ENCODE data around the gene UXS1.

The UXS1 gene

DNA sequence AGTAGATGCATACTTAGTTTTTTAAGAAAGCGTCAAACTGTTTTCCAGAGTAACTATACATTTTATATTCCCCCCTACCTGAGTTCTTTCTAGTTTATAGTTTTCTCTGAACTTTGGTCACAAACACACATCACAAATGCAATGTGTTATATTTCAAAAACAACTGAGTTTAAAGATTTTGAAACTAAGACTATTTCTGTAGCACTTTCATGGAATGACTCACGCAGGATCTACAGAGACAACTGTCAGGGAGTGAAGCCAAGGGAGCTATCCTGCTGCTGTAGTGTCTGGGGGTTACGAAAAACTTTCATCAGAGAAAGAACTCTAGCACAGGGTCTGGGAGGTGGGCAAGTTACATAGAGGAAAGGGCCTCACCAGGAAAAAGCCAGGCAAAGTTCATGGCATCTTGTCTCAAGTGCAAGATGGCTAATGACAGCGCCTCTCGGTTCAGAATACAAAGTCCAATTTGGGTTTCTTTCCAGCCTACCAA lies 66.8 kb downstream of the UXS1 start:
- TF ChIP-seq NFIC (IDR thresholded peaks at IDR 0.05) (no peak), CREB1 (IDR thresholded peaks at IDR 0.05; ENCODE audit: low read depth) (no peak), EGR1 (IDR thresholded peaks at IDR 0.05) (no peak), CEBPB (IDR thresholded peaks at IDR 0.05) (no peak), TAF1 (IDR thresholded peaks at IDR 0.05; ENCODE audit: low read depth) (no peak), FOXM1 (IDR thresholded peaks at IDR 0.05; ENCODE audit: borderline replicate concordance, low read depth) (no peak), TEAD4 (IDR thresholded peaks at IDR 0.05) (no peak), EP300 (IDR thresholded peaks at IDR 0.05; ENCODE audit: borderline replicate concordance) (no peak), MAX (IDR thresholded peaks at IDR 0.05) (no peak), RAD21 (IDR thresholded peaks at IDR 0.05; ENCODE audit: low read depth) (no peak), TCF12 (IDR thresholded peaks at IDR 0.05; ENCODE audit: low read depth) (no peak), ZBTB7A (IDR thresholded peaks at IDR 0.05; ENCODE audit: low read depth) (no peak)
- TF ChIP-seq, protein P1, sequence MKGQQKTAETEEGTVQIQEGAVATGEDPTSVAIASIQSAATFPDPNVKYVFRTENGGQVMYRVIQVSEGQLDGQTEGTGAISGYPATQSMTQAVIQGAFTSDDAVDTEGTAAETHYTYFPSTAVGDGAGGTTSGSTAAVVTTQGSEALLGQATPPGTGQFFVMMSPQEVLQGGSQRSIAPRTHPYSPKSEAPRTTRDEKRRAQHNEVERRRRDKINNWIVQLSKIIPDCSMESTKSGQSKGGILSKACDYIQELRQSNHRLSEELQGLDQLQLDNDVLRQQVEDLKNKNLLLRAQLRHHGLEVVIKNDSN (IDR thresholded peaks at IDR 0.05): no peak
- TF ChIP-seq, protein P2, sequence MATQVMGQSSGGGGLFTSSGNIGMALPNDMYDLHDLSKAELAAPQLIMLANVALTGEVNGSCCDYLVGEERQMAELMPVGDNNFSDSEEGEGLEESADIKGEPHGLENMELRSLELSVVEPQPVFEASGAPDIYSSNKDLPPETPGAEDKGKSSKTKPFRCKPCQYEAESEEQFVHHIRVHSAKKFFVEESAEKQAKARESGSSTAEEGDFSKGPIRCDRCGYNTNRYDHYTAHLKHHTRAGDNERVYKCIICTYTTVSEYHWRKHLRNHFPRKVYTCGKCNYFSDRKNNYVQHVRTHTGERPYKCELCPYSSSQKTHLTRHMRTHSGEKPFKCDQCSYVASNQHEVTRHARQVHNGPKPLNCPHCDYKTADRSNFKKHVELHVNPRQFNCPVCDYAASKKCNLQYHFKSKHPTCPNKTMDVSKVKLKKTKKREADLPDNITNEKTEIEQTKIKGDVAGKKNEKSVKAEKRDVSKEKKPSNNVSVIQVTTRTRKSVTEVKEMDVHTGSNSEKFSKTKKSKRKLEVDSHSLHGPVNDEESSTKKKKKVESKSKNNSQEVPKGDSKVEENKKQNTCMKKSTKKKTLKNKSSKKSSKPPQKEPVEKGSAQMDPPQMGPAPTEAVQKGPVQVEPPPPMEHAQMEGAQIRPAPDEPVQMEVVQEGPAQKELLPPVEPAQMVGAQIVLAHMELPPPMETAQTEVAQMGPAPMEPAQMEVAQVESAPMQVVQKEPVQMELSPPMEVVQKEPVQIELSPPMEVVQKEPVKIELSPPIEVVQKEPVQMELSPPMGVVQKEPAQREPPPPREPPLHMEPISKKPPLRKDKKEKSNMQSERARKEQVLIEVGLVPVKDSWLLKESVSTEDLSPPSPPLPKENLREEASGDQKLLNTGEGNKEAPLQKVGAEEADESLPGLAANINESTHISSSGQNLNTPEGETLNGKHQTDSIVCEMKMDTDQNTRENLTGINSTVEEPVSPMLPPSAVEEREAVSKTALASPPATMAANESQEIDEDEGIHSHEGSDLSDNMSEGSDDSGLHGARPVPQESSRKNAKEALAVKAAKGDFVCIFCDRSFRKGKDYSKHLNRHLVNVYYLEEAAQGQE (IDR thresholded peaks at IDR 0.05; ENCODE audit: low read depth): no peak

- TF ChIP-seq, protein P2 (IDR thresholded peaks at IDR 0.05; ENCODE audit: low read depth): no peak
Observed at GRCh38 chr2:106126705-106127281, 67.3 kb downstream of the UXS1 start.

GRCh38 chr2:106126295-106126694 lies 67.8 kb downstream of the UXS1 start:
- TF ChIP-seq, protein P2 (IDR thresholded peaks at IDR 0.05; ENCODE audit: low read depth): no peak
- TF ChIP-seq TEAD4 (IDR thresholded peaks at IDR 0.05) (no peak), ZBTB7A (IDR thresholded peaks at IDR 0.05; ENCODE audit: low read depth) (no peak), CEBPB (IDR thresholded peaks at IDR 0.05) (no peak), RAD21 (IDR thresholded peaks at IDR 0.05; ENCODE audit: low read depth) (no peak), CREB1 (IDR thresholded peaks at IDR 0.05; ENCODE audit: low read depth) (no peak), YY1 (IDR thresholded peaks at IDR 0.05; ENCODE audit: low read depth) (no peak), TAF1 (IDR thresholded peaks at IDR 0.05; ENCODE audit: low read depth) (no peak), EP300 (IDR thresholded peaks at IDR 0.05; ENCODE audit: borderline replicate concordance) (no peak), NFIC (IDR thresholded peaks at IDR 0.05) (no peak), FOXM1 (IDR thresholded peaks at IDR 0.05; ENCODE audit: borderline replicate concordance, low read depth) (no peak), EGR1 (IDR thresholded peaks at IDR 0.05) (no peak), TCF12 (IDR thresholded peaks at IDR 0.05; ENCODE audit: low read depth) (no peak), MAX (IDR thresholded peaks at IDR 0.05) (no peak)
- TF ChIP-seq, protein P1 (IDR thresholded peaks at IDR 0.05): no peak

DNA sequence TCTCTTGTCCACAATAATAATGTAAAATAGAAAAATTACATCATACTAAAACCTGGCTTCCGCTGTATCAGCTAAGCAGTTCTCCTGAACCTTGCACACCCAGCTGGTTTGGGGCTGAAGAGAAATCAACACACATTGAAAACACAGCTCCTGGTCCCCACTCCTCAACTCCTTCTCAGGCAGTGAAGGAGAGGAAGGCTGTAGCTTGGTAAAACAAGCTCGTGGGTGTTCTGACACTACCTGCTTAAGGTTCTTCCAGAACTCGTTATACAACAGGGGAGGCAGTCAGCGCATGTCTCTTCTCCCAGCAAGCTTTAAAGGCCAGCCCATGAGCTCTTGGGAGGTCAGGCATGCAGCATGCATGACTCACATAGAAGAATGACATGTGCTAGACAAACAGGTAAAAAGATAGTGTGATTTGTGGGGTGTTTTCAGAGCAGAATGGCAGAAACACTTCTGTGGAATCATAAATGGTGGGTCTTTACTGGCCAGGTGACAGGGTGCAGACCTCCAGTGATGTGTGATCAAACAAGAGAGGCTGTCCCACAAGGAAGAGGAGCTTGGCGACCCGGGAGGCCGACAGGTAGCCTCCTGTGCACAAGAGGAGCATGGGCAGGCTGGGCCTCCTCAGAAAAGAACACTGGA lies 69.1 kb downstream of the UXS1 start:
- TF ChIP-seq TAF1 (IDR thresholded peaks at IDR 0.05; ENCODE audit: low read depth): no peak
- no peak for TF ChIP-seq MAX (IDR thresholded peaks at IDR 0.05)
